Sigmoid colon (tissue), 7 donors: ENCODE results near the gene TSGA10. TPM values are rescaled to one million over a fixed set of nuclear protein-coding genes. Genes with fewer than 3 reads are reported as not detected.
"Not testable (repeated sequence)": the region's sequence is repeated elsewhere in the genome, so short reads cannot be mapped to it uniquely, and the experiment has no call there.

Experiments used
- DNase-seq: peaks from one replicate; pipeline ENCODE4 v3.0.0-alpha.2; 2019
- H3K27ac ChIP-seq, 4 donors: fragments of 200-600 bp; sonication (generic); one replicate each; pipeline ENCODE4 v1.5.1; 2016 to 2019; ENCODE audit warnings: mild to moderate bottlenecking in 1 of 4
- H3K27me3 ChIP-seq, 3 donors: fragments of 200-600 bp; sonication (generic); one replicate each; pipeline ENCODE4 v1.5.1; 2019; ENCODE audit warnings: mild to moderate bottlenecking in 1 of 3
- H3K36me3 ChIP-seq, 4 donors: fragments of 200-600 bp; sonication (generic); one replicate each; pipeline ENCODE4 v1.5.1; 2016 to 2019
- H3K4me1 ChIP-seq, 4 donors: fragments of 200-600 bp; sonication (generic); one replicate each; pipeline ENCODE4 v1.5.1; 2017 to 2019
- H3K4me3 ChIP-seq, 4 donors: fragments of 200-600 bp; sonication (generic); one replicate each; pipeline ENCODE4 v1.5.1; 2017 to 2019; ENCODE audit warnings: mild to moderate bottlenecking in 2 of 4, moderate library complexity in 1 of 4
- H3K9me3 ChIP-seq, 4 donors: fragments of 200-600 bp in 3 of 4; sonication (generic) in 3 of 4; one replicate each; pipeline versions ENCODE4 v1.5.1 to v1.6.1; 2013 to 2019
- CTCF ChIP-seq, 4 experiments: fragments of 450-650 bp in 3 of 4; fragments of 200-600 bp in 1 of 4; IDR thresholded peaks; one replicate each; pipeline ENCODE4 v1.5.1; 2016 to 2019; ENCODE audit warnings: antibody characterized with exemption in 4 of 4, mild to moderate bottlenecking in 3 of 4, moderate library complexity in 2 of 4
- EP300 ChIP-seq, 4 donors: sonication (generic); formaldehyde crosslinking; IDR thresholded peaks; one replicate each; pipeline ENCODE4 v1.6.1; 2017; ENCODE audit warnings: antibody characterized with exemption in 4 of 4
- POLR2A ChIP-seq, 2 donors: fragments of 450-650 bp; IDR thresholded peaks; one replicate each; pipeline ENCODE4 v1.6.1; 2016; ENCODE audit warnings: antibody characterized with exemption in 2 of 2, mild to moderate bottlenecking in 2 of 2, moderate library complexity in 2 of 2
- POLR2AphosphoS5 ChIP-seq, 4 donors: sonication (generic); formaldehyde crosslinking; IDR thresholded peaks; one replicate each; pipeline ENCODE4 v1.6.1; 2017; ENCODE audit warnings: antibody characterized with exemption in 4 of 4
- WGBS, 2 donors: extraction: QIAGEN DNeasy Blood & Tissue Kit; methylation state at CpG; one replicate each; pipeline ENCODE4 v1.1.7; 2013; 5-methylcytosine and 5-hydroxymethylcytosine counted together
- intact Hi-C: fragments of 100-400 bp; cut with DNase I; formaldehyde crosslinking; loops from one replicate; pipeline ENCODE4 v1.15.1; 2023
- polyA plus RNA-seq, 3 donors: library from polyadenylated mRNA; stranded (reverse); fragments of 200-250 nt; gene quantifications; one replicate each; pipeline ENCODE4 v1.2.3, GENCODE V29; 2013
- total RNA-seq, 4 donors: library from RNA; depleted of rRNA; stranded (reverse); fragments of >200 nt; gene quantifications; one replicate each; pipeline ENCODE4 v1.1.0, GENCODE V29; 2016
- donor health status: healthy with polysubstance abuse.
- donor health status: Bipolar disorder and iron deficiency.
- donor health status: healthy.

Gene TSGA10
- total and polyA plus RNA-seq, 7 donors: 1.4 to 8.4 (median 2.5) TPM

GRCh38 chr2:99198103-99198841, 43.5 kb upstream of the TSGA10 start:
- no peak for TF ChIP-seq EP300 (IDR thresholded peaks at IDR 0.05)
- no peak for DNase-seq
- no peak overlapping the region for H3K4me3 ChIP-seq
- no peak overlapping the region for H3K27ac ChIP-seq
- no peaks in the 10 kb centered on the region for H3K27me3 ChIP-seq
- no peaks in the 10 kb centered on the region for H3K4me1 ChIP-seq
- intact Hi-C loops: no loop called here
- WGBS, 2 donors: 47 to 74% methylated on average over 6 of the region's 6 CpGs
- H3K9me3 ChIP-seq: no peaks in the 10 kb centered on the region
- H3K36me3 ChIP-seq: peaks cover 0 to 60% (median 16%) of the 10 kb centered on the region in 4 donors

GRCh38 chr2:99192364-99192763, 37.6 kb upstream of the TSGA10 start:
- H3K27ac ChIP-seq, H3K4me3 ChIP-seq, H3K4me1 ChIP-seq, H3K27me3 ChIP-seq, intact Hi-C loops, DNase-seq, H3K9me3 ChIP-seq: not testable (repeated sequence)
- 97 to 98% methylated on average over 4 of the region's 4 CpGs for WGBS, 2 donors
- H3K36me3 ChIP-seq: peaks cover 3 to 87% (median 24%) of the 10 kb centered on the region in 4 donors

- Histone ChIP-seq H3K27me3 (no peaks in the 10 kb centered on the region), H3K4me1 (no peaks in the 10 kb centered on the region), H3K4me3 (no peak overlapping the region), H3K27ac (no peak overlapping the region), H3K9me3 (no peaks in the 10 kb centered on the region), H3K36me3 (peaks cover 3 to 75% (median 14%) of the 10 kb centered on the region in 4 donors)
- 93 to 96% methylated on average over 1 of the region's 1 CpG for WGBS, 2 donors
- intact Hi-C loops: no loop called here
- TF ChIP-seq POLR2A (IDR thresholded peaks at IDR 0.05): no peak
- no peak for TF ChIP-seq EP300 (IDR thresholded peaks at IDR 0.05)
- TF ChIP-seq CTCF (IDR thresholded peaks at IDR 0.05): no peak
- no peak for TF ChIP-seq POLR2AphosphoS5 (IDR thresholded peaks at IDR 0.05)
- DNase-seq: no peak
Observed at GRCh38 chr2:99190548-99190947, 35.8 kb upstream of the TSGA10 start.

GRCh38 chr2:99188357-99188756, 33.6 kb upstream of the TSGA10 start:
- H3K36me3 ChIP-seq: peaks cover 3 to 58% (median 10%) of the 10 kb centered on the region in 4 donors
- no peak overlapping the region for H3K27ac ChIP-seq
- WGBS, 2 donors: 94 to 96% methylated on average over 3 of the region's 3 CpGs
- H3K9me3 ChIP-seq: no peaks in the 10 kb centered on the region
- no peak overlapping the region for H3K4me3 ChIP-seq
- no peak for TF ChIP-seq POLR2A (IDR thresholded peaks at IDR 0.05)
- no peak for TF ChIP-seq EP300 (IDR thresholded peaks at IDR 0.05)
- TF ChIP-seq POLR2AphosphoS5 (IDR thresholded peaks at IDR 0.05): no peak
- TF ChIP-seq CTCF (IDR thresholded peaks at IDR 0.05): no peak
- intact Hi-C loops: no loop called here
- H3K4me1 ChIP-seq: peaks cover 0 to under 1% (median 0%) of the 10 kb centered on the region in 4 donors
- no peaks in the 10 kb centered on the region for H3K27me3 ChIP-seq
- DNase-seq: no peak

- peaks cover 3 to 45% (median 10%) of the 10 kb centered on the region in 4 donors for H3K36me3 ChIP-seq
- H3K4me1 ChIP-seq: peaks cover 0 to 11% (median 8%) of the 10 kb centered on the region in 4 donors
- intact Hi-C loops: no loop called here
- no peak for DNase-seq
- no peak overlapping the region for H3K27ac ChIP-seq
- H3K27me3 ChIP-seq: no peaks in the 10 kb centered on the region
- H3K9me3 ChIP-seq: no peaks in the 10 kb centered on the region
- TF ChIP-seq EP300 (IDR thresholded peaks at IDR 0.05): no peak
- TF ChIP-seq POLR2AphosphoS5 (IDR thresholded peaks at IDR 0.05): no peak
- no peak for TF ChIP-seq POLR2A (IDR thresholded peaks at IDR 0.05)
- TF ChIP-seq CTCF (IDR thresholded peaks at IDR 0.05): no peak
- no peak overlapping the region for H3K4me3 ChIP-seq
Observed at GRCh38 chr2:99187011-99187410, 32.3 kb upstream of the TSGA10 start.
